Activated CD4-positive, alpha-beta T cell treated with anti-CD3 and anti-CD28 coated beads, Interleukin-2, amount 50 U/mL, for 1 hour (primary cell): Measurements from ENCODE around the gene MTX1.
"Not testable (repeated sequence)": the region's sequence is repeated elsewhere in the genome, so short reads cannot be mapped to it uniquely, and the experiment has no call there.

Experiments
- DNase-seq: peaks from one replicate; pipeline ENCODE4 v3.0.0-alpha.2; 2020

Gene MTX1

GRCh38 chr1:155209312-155209721, 822 bp downstream of the MTX1 start:
- no peak for DNase-seq

DNA sequence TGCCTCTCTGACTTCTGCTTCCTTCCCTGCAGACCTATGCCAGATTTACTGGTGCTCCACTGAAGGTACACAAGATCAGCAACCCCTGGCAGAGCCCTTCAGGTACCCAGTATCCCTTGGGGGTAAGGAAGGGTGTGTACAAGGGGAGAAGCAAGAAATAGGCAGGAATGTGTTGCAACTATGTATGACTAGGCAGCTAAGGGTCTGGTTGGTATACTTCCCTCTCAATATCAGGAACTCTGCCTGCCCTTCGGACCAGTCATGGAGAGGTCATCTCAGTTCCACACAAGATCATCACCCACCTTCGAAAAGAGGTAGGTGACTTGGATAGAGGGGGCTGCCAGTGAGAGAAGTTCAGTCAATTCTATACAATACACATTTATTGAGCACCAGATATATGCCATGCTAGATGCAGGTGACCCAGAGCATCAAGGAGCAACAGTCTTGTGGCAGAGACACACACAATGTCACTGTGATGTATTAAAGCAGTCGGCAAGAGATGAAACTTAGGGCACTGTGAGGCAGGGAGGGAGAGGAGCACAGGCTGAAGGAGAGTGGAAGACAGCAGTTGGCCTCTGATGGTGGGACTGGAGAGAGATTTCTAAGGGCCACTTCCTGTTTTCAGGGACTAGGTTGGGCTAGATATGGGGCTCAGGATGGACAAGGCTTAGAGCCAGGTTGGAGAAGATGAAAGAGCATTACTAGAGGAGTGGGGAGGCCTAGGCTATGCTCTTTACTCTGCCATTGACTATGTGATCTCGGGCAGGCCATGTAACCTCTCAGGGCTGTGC, 2.0 kb downstream of the MTX1 start:
- no peak for DNase-seq

DNA sequence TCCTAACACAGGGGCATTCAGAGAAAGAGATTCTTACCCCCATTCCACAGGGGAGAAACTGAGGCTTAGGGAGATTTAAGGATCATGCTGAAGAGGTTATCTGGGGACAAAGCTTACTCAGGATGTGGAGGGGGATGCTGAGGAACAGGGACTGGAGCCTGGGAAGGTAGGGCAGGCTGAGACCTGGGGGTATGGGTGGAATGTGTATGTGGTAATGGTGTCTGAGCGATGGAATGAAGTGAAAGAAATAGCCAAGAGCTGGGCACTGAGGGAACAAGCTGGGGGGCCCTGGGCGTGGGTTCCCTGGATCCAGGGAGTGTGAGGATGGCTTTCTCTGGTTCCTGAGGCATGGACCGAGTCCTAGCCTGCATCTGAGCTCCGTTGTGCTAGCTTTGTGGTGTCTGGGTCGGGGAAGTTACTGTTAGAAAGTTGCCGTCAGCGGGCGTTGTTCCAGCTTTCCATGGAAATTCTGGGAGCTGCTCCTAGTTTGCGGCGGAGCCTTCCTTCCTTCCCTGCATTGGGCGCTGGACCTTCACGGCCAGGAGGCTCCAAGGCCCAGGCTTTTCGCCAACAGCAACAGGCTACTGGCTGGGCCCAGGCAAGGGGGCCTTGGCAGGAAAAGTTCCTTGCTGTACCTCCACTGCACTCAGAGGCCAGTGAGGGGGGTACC, 3.0 kb downstream of the MTX1 start:
- DNase-seq, result not testable (repeated sequence)

GRCh38 chr1:155212051-155212440, 3.6 kb downstream of the MTX1 start:
- not testable (repeated sequence) for DNase-seq

- not testable (repeated sequence) for DNase-seq
Measured at GRCh38 chr1:155214702-155215101, 6.2 kb downstream of the MTX1 start.

GRCh38 chr1:155218854-155219591, 10.5 kb downstream of the MTX1 start:
- DNase-seq, result no peak

GRCh38 chr1:155219592-155220031, 11.1 kb downstream of the MTX1 start:
- DNase-seq, result no peak

- not testable (repeated sequence) for DNase-seq
Measured at GRCh38 chr1:155220211-155220965, 11.9 kb downstream of the MTX1 start.

GRCh38 chr1:155223047-155223446, 14.6 kb downstream of the MTX1 start:
- DNase-seq, result no peak

DNA sequence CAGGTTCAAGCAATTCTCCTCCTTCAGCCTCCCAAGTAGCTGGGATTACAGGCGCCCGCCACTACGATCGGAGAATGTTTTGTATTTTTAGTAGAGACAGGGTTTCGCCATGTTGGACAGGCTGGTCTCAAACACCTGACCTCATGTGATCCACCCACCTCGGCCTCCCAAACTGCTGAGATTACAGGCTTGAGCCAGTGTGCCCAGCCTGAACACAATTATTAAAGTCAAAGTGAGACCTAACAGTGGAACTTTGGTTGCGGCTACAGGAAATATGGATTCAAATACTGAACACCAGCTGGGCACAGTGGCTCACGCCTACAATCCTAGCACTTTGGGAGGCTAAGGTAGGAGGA, 16.9 kb downstream of the MTX1 start:
- DNase-seq, result not testable (repeated sequence)

- peak; percentile 87 for DNase-seq
Measured at GRCh38 chr1:155226188-155226909, 17.9 kb downstream of the MTX1 start.

DNA sequence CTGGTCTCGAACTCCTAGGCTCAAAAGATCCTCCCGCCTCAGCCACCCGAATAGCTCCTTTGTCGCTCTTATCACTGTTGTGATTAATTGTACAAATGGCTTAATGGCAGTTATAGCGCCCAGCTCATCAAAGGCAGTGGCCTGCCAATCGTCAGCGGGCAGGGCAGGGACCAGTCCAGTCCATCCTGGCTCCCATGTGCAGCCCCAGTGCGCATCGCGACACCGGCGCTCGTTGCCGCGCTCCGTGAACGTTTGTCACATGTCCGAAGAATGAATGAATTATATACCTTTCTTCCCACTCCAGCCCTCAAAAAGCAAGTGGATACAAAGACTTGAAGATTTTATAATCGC, 18.4 kb downstream of the MTX1 start:
- DNase-seq, result peak; percentile 36

- peak; percentile 98 for DNase-seq
Measured at GRCh38 chr1:155227261-155228095, 19.0 kb downstream of the MTX1 start.

DNA sequence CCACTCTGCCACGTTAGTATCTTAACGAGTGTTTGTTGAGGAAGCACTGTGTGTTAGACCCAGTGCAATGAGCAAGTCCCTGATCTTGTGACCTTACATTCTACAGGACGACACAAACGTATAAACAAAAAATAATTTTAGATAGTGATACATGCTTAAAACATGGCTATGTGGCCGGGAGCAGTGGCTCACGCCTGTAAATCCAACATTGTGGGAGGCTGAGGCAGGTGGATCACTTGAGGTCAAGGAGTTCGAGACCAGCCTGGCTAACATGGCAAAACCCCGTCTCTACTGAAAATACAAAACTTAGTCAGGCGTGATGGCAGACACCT, 19.6 kb downstream of the MTX1 start:
- no peak for DNase-seq

DNA sequence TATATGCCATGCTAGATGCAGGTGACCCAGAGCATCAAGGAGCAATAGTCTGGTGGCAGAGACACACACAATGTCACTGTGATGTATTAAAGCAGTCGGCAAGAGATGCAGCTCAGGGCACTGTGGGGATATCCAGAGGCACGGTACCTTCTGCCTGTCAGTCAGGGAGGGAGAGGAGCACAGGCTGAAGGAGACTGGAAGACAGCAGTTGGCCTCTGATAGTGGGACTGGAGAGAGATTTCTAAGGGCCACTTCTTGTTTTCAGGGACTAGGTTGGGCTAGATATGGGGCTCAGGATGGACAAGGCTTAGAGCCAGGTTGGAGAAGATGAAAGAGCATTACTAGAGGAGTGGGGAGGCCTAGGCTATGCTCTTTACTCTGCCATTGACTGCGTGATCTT, 22.8 kb downstream of the MTX1 start:
- DNase-seq, result not testable (repeated sequence)

DNA sequence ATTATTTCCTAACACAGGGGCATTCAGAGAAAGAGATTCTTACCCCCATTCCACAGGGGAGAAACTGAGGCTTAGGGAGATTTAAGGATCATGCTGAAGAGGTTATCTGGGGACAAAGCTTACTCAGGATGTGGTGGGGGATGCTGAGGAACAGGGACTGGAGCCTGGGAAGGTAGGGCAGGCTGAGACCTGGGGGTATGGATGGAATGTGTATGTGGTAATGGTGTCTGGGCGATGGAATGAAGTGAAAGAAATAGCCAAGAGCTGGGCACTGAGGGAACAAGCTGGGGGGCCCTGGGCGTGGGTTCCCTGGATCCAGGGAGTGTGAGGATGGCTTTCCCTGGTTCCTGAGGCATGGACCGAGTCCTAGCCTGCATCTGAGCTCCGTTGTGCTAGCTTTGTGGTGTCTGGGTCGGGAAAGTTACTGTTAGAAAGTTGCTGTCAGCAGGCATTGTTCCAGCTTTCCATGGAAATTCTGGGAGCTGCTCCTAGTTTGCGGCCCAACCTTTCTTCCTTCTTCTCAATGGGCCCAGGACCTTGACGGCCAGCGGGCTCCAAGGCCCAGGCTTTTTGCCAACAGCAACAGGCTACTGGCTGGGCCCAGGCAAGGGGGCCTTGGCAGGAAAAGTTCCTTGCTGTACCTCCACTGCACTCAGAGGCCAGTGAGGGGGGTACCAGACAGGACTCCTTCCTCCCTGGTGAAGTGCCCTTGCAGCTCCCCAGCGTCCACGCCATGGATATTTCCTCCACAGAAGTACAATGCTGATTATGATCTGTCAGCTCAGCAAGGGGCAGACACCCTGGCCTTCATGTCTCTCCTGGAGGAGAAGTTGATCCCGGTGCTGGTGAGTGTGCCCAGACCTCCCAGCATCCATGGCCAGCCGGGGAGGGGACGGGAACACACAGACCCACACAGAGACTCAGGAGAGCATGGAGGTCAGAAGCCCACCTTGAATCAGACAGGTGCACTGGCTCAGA, 23.8 kb downstream of the MTX1 start:
- DNase-seq, result not testable (repeated sequence)

- DNase-seq, result not testable (repeated sequence)
Measured at GRCh38 chr1:155233502-155233901, 25.0 kb downstream of the MTX1 start.

DNA sequence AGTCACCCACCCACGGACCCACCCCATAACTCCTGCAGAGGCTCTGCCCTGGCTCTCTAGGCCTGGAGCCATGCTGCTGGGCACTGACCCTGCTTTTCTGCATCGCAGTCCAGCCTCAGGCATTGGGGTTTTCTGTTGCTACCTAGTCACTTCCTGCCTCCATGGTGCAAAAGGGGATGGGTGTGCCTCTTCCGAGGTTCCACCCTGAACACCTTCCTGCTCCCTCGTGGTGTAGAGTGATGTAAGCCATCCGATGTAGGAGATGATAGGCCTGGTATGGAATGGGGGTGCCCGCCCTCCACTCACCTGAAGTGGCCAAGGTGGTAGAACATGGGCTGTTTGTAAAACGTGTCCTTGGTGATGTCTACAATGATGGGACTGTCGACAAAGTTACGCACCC, 26.9 kb downstream of the MTX1 start:
- DNase-seq, result not testable (repeated sequence)

DNA sequence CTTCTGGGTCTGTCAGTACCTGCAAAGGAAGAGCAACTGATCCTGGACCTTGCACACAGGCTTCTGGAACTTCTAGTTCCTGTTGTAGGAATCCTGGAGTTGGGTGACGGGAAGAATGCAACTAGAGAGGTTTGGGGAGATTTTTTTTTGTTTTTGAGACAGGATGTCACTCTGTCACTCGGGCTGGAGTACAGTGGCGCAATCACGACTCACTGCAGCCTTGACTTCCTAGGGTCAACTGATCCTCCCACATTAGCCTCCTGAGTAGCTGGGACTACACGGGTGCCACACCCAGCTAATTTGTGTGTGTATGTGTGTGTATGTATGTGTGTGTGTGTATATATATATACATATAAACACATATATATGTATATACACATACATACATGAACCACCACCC, 28.0 kb downstream of the MTX1 start:
- DNase-seq, result no peak

- peak; percentile 50 for DNase-seq
Measured at GRCh38 chr1:155241069-155241679, 32.7 kb downstream of the MTX1 start.
